Measurements from ENCODE around the gene BTBD1.

The BTBD1 gene

GRCh38 chr15:83061680-83062079, 5.4 kb downstream of the BTBD1 start (continued):
- TF ChIP-seq PRDM2 (tag by site-specific recombination; IDR thresholded peaks at IDR 0.05; ENCODE audit: borderline replicate concordance), result no peak
- no peak for TF ChIP-seq ZNF184 (tag by site-specific recombination; IDR thresholded peaks at IDR 0.05)
- TF ChIP-seq ZFP37 (tag by site-specific recombination; IDR thresholded peaks at IDR 0.05), result no peak
- no peak for TF ChIP-seq ZNF610 (tag by site-specific recombination; IDR thresholded peaks at IDR 0.05; ENCODE audit: borderline replicate concordance)
- TF ChIP-seq GLIS2 (tag by site-specific recombination; IDR thresholded peaks at IDR 0.05), result no peak
- no peak for TF ChIP-seq ZNF341 (tag by site-specific recombination; IDR thresholded peaks at IDR 0.05; ENCODE audit: low read depth)
- TF ChIP-seq ZXDB (tag by site-specific recombination; IDR thresholded peaks at IDR 0.05), result peak; percentile 87
- TF ChIP-seq ZNF132 (tag by site-specific recombination; IDR thresholded peaks at IDR 0.05; ENCODE audit: borderline replicate concordance), result no peak
- peak; percentile 88; the same call in 1 of the 2 replicates for TF ChIP-seq HOXD13 (CRISPR knock-in tag; IDR thresholded peaks at IDR 0.05; ENCODE audit: borderline replicate concordance)
- TF ChIP-seq SP7 (tag by site-specific recombination; IDR thresholded peaks at IDR 0.05), result peak; percentile 100
- TF ChIP-seq ZBTB49 (tag by site-specific recombination; IDR thresholded peaks at IDR 0.05; ENCODE audit: low read depth), result no peak
- TF ChIP-seq ZNF138 (tag by site-specific recombination; IDR thresholded peaks at IDR 0.05; ENCODE audit: borderline replicate concordance), result no peak
- no peak for TF ChIP-seq RBAK (tag by site-specific recombination; IDR thresholded peaks at IDR 0.05)
- TF ChIP-seq ZNF140 (tag by site-specific recombination; IDR thresholded peaks at IDR 0.05), result no peak
- TF ChIP-seq ZNF114 (tag by site-specific recombination; IDR thresholded peaks at IDR 0.05), result no peak
- no peak for TF ChIP-seq ZNF433 (tag by site-specific recombination; IDR thresholded peaks at IDR 0.05; ENCODE audit: low read depth)
- no peak for TF ChIP-seq ZNF26 (tag by site-specific recombination; IDR thresholded peaks at IDR 0.05)
- TF ChIP-seq ZNF48 (tag by site-specific recombination; IDR thresholded peaks at IDR 0.05), result no peak
- no peak for TF ChIP-seq ZNF404 (tag by site-specific recombination; IDR thresholded peaks at IDR 0.05)
- peak; percentile 98 for TF ChIP-seq SCRT1 (tag by site-specific recombination; IDR thresholded peaks at IDR 0.05; ENCODE audit: borderline replicate concordance)
- peak; percentile 94 for TF ChIP-seq OSR2 (tag by site-specific recombination; IDR thresholded peaks at IDR 0.05)
- no peak for TF ChIP-seq HOXA7 (CRISPR knock-in tag; IDR thresholded peaks at IDR 0.05; ENCODE audit: borderline replicate concordance)
- no peak for TF ChIP-seq ZNF639 (tag by site-specific recombination; IDR thresholded peaks at IDR 0.05)
- TF ChIP-seq SP2 (tag by site-specific recombination; IDR thresholded peaks at IDR 0.05), result no peak
- peak; percentile 56; the same call in 1 of the 2 replicates for TF ChIP-seq BCL11B (tag by site-specific recombination; IDR thresholded peaks at IDR 0.05; ENCODE audit: low read depth)
- no peak for TF ChIP-seq ZNF133 (tag by site-specific recombination; IDR thresholded peaks at IDR 0.05)
- TF ChIP-seq ATF2 (tag by site-specific recombination; IDR thresholded peaks at IDR 0.05; ENCODE audit: low read depth), result no peak

All from HEK293 (cell line).